Measurements from ENCODE around the gene FNDC8. TPM values are rescaled to one million over a fixed set of nuclear protein-coding genes. Genes with fewer than 3 reads are reported as not detected.

The FNDC8 gene
- total and polyA plus RNA-seq, 7 experiments from 2014 or later = not detected

GRCh38 chr17:35079547-35080423, 41.6 kb upstream of the FNDC8 start:
- Histone ChIP-seq H3K4me3 (ENCODE audit: low read length) (no peak overlapping the region), H3K4me1 (ENCODE audit: control insufficient read depth in 2 of 2, insufficient read depth in 2 of 2, low read length in 2 of 2) (peaks cover 43 to 51% of the 10 kb centered on the region in 2 donors), H3K27me3 (ENCODE audit: control insufficient read depth in 2 of 2, insufficient read depth in 2 of 2, low read length in 2 of 2) (no peaks in the 10 kb centered on the region), H3K27ac (ENCODE audit: low read depth, low read length) (no peak overlapping the region), H3K9me3 (ENCODE audit: control insufficient read depth in 2 of 3, low read length in 3 of 3) (no peaks in the 10 kb centered on the region), H3K36me3 (ENCODE audit: control insufficient read depth in 2 of 3, insufficient read depth in 3 of 3, low read length in 3 of 3) (no peaks in the 10 kb centered on the region)
- H3K4me3 Mint-ChIP-seq = peak overlapping the region in 2 of 10 donors; percentile 14 to 53
- peaks cover 0 to 18% (median 0%) of the 10 kb centered on the region in 5 donors for H3K36me3 Mint-ChIP-seq
- H3K9me3 Mint-ChIP-seq = no peaks in the 10 kb centered on the region
- no peak for DNase-seq
- ChIA-PET CTCF (no interaction called here), POLR2A (interaction anchor here (0.6 to 1.3 kb wide), 3 partner anchors 15 to 113 kb away, joined by 3 to 9 read pairs (median 3); partner anchors contain the start of gene RFFL)
- H3K27me3 Mint-ChIP-seq = no peaks in the 10 kb centered on the region
- intact Hi-C loops (cut with micrococcal nuclease) = no loop called here
- peak overlapping the region in 7 of 9 donors; percentile 1 to 75 (median 32) for H3K27ac Mint-ChIP-seq
- H3K4me1 Mint-ChIP-seq = peaks cover 36 to 81% (median 69%) of the 10 kb centered on the region in 7 donors
- no peak for ATAC-seq

DNA sequence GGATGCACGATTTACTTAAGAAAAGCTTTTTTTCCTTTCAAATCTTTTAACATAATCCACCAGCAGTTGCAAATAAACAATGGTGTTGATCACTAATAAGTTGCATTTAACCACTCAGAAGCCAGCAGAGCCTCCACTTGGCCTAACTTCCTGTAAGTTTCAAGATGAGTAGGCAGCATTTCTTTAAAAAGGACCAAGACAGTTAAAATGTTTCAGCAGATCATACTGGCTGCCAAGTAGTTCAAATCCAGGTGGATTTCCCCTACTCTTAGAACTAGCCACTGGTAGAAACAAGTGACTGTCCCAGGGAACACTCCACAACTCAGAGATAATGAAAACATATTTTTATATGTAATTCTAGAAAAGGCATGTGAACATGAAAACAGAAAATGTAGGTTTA, 40.9 kb upstream of the FNDC8 start:
- Histone ChIP-seq H3K4me3 (ENCODE audit: low read length) (no peak overlapping the region), H3K36me3 (ENCODE audit: control insufficient read depth in 2 of 3, insufficient read depth in 3 of 3, low read length in 3 of 3) (no peaks in the 10 kb centered on the region), H3K27ac (ENCODE audit: low read depth, low read length) (peak overlapping the region; percentile 18), H3K4me1 (ENCODE audit: control insufficient read depth in 2 of 2, insufficient read depth in 2 of 2, low read length in 2 of 2) (peaks cover 36 to 43% of the 10 kb centered on the region in 2 donors), H3K9me3 (ENCODE audit: control insufficient read depth in 2 of 3, low read length in 3 of 3) (no peaks in the 10 kb centered on the region), H3K27me3 (ENCODE audit: control insufficient read depth in 2 of 2, insufficient read depth in 2 of 2, low read length in 2 of 2) (no peaks in the 10 kb centered on the region)
- intact Hi-C loops (cut with micrococcal nuclease) = no loop called here
- Mint-ChIP-seq H3K36me3 (peaks cover 0 to 21% (median 0%) of the 10 kb centered on the region in 5 donors), H3K9me3 (no peaks in the 10 kb centered on the region), H3K27me3 (no peaks in the 10 kb centered on the region), H3K4me3 (peak overlapping the region in 3 of 10 donors; percentile 7 to 53 (median 14)), H3K27ac (peak overlapping the region in 8 of 9 donors; percentile 1 to 75 (median 26)), H3K4me1 (peaks cover 30 to 81% (median 68%) of the 10 kb centered on the region in 7 donors)
- ATAC-seq = no peak
- ChIA-PET POLR2A (interaction anchor here (0.6 to 1.4 kb wide), 5 partner anchors 16 to 112 kb away, joined by 3 to 9 read pairs (median 3); partner anchors contain the start of genes RAD51D and RFFL), CTCF (interaction anchor here (1.3 kb wide), 1 partner anchor 82 kb away, joined by 4 read pairs; no protein-coding TSS in a partner anchor)
- no peak for DNase-seq

DNA sequence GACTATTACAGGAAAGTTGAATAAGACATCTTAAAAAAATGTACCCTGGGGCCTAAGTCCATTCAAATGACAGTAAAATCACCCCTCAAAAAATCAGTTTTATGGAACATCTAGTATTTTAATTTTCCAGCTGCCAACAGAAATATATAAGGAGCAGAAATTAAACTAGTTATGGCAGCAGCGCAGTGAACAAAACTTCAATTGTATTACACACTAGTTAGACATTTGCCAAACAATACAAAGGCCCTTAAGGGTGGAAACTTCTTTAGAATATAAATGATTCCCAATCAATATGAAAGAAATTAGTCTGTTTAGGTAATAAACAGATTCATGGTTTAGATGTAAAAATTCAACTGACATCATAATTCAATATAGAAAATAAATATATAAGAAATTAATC, 39.8 kb upstream of the FNDC8 start:
- peaks cover 39 to 48% of the 10 kb centered on the region in 2 donors for H3K4me1 ChIP-seq (ENCODE audit: control insufficient read depth in 2 of 2, insufficient read depth in 2 of 2, low read length in 2 of 2)
- intact Hi-C loops (cut with micrococcal nuclease) = loop anchor here (1.0 kb wide), 2 partner anchors 8 to 18 kb away; partner anchors contain the start of gene RFFL (in 1 of the 2)

DNA sequence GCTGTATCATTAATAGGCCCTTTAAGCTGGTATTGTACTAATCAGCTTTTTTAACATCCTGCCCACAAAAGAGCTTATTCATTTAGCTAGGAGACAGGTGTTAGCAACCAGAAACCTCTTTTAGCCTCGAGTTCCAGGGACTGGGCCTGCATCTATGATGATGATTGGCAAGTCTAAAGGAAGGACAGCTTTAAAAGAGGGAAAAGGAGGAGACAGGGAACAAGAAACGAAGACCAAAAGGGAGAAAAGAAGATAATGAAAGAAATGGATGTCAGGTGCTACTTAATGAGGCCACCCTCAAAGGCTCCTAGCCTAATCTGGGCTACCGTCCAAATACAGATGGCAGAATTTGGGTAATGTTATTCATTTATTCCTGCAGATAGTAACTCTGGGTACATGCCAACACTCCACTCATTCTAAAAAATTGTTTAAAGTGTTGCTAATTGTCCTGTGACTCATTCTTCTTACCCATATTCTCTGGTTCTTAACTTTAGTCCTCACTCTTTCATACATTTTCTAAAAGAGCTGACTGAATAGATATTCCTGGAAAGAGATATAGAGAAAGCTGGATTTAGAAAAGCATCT, 39.2 kb upstream of the FNDC8 start:
- H3K4me1 Mint-ChIP-seq = peaks cover 41 to 87% (median 80%) of the 10 kb centered on the region in 7 donors
- Histone ChIP-seq H3K27me3 (ENCODE audit: control insufficient read depth in 2 of 2, insufficient read depth in 2 of 2, low read length in 2 of 2) (no peaks in the 10 kb centered on the region), H3K4me3 (ENCODE audit: low read length) (no peak overlapping the region), H3K27ac (ENCODE audit: low read depth, low read length) (peak overlapping the region; percentile 51), H3K36me3 (ENCODE audit: control insufficient read depth in 2 of 3, insufficient read depth in 3 of 3, low read length in 3 of 3) (no peaks in the 10 kb centered on the region), H3K9me3 (ENCODE audit: control insufficient read depth in 2 of 3, low read length in 3 of 3) (no peaks in the 10 kb centered on the region), H3K4me1 (ENCODE audit: control insufficient read depth in 2 of 2, insufficient read depth in 2 of 2, low read length in 2 of 2) (peaks cover 44 to 53% of the 10 kb centered on the region in 2 donors)
- ATAC-seq (peak; percentile 32), DNase-seq (no peak)
- H3K9me3 Mint-ChIP-seq = no peaks in the 10 kb centered on the region
- intact Hi-C loops (cut with micrococcal nuclease) = loop anchor here (1.0 kb wide), 2 partner anchors 9 to 19 kb away; partner anchors contain the start of gene RFFL (in 1 of the 2)
- no peaks in the 10 kb centered on the region for H3K27me3 Mint-ChIP-seq
- H3K27ac Mint-ChIP-seq = peak overlapping the region; percentile 57 to 96 (median 83)
- POLR2A ChIA-PET = interaction anchor here (0.6 to 1.8 kb wide), 8 partner anchors 12 to 101 kb away, joined by 3 to 6 read pairs (median 4); partner anchors contain the start of gene LIG3
- peak overlapping the region; percentile 14 to 87 (median 70) for H3K4me3 Mint-ChIP-seq
- peaks cover 0 to 21% (median 0%) of the 10 kb centered on the region in 5 donors for H3K36me3 Mint-ChIP-seq
- CTCF ChIA-PET = interaction anchor here (1.3 to 1.5 kb wide), 2 partner anchors 18 to 84 kb away, joined by 4 to 9 read pairs; partner anchors contain the start of gene RFFL

More for the DNA sequence above, 39.8 kb upstream of the FNDC8 start:
- no peak for DNase-seq
- POLR2A ChIA-PET = interaction anchor here (0.6 to 1.8 kb wide), 8 partner anchors 11 to 101 kb away, joined by 3 to 6 read pairs (median 4); partner anchors contain the start of genes LIG3 and RAD51D
- CTCF ChIA-PET = interaction anchor here (1.3 kb wide), 1 partner anchor 83 kb away, joined by 4 read pairs; no protein-coding TSS in a partner anchor
- Mint-ChIP-seq H3K4me1 (peaks cover 36 to 87% (median 76%) of the 10 kb centered on the region in 7 donors), H3K36me3 (peaks cover 0 to 21% (median 0%) of the 10 kb centered on the region in 5 donors), H3K27me3 (no peaks in the 10 kb centered on the region), H3K27ac (peak overlapping the region in 7 of 9 donors; percentile 33 to 83 (median 57)), H3K9me3 (no peaks in the 10 kb centered on the region), H3K4me3 (peak overlapping the region in 2 of 10 donors; percentile 14 to 73)
- ATAC-seq = no peak
- Histone ChIP-seq H3K9me3 (ENCODE audit: control insufficient read depth in 2 of 3, low read length in 3 of 3) (no peaks in the 10 kb centered on the region), H3K36me3 (ENCODE audit: control insufficient read depth in 2 of 3, insufficient read depth in 3 of 3, low read length in 3 of 3) (no peaks in the 10 kb centered on the region), H3K27me3 (ENCODE audit: control insufficient read depth in 2 of 2, insufficient read depth in 2 of 2, low read length in 2 of 2) (no peaks in the 10 kb centered on the region), H3K4me3 (ENCODE audit: low read length) (no peak overlapping the region), H3K27ac (ENCODE audit: low read depth, low read length) (no peak overlapping the region)

DNA sequence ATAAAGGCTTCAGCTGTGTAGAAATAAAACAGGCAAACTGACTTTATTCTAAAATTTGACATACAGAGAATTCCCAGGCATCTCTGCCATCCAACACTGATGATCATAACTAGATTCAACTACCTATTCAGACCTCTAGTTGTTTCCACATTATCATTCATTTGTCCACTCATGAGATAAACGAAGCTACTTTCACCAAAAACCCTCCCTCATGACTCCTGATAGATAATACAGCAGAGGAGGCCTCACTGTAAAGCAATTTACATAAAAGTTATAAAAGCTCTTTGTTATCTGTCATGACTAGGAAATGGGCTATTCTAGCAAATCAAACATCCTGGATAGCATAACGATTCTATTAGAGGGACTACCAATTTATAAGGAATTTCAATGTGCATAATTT, 38.3 kb upstream of the FNDC8 start:
- no peaks in the 10 kb centered on the region for H3K9me3 Mint-ChIP-seq
- H3K27ac ChIP-seq (ENCODE audit: low read depth, low read length) = no peak overlapping the region
- CTCF ChIA-PET = interaction anchor here (0.5 to 1.5 kb wide), 3 partner anchors 19 to 104 kb away, joined by 3 to 9 read pairs (median 3); partner anchors contain the start of gene RFFL
- ATAC-seq (no peak), DNase-seq (no peak)
- H3K27ac Mint-ChIP-seq = peak overlapping the region in 8 of 9 donors; percentile 15 to 85 (median 75)
- H3K27me3 Mint-ChIP-seq = no peaks in the 10 kb centered on the region
- no peaks in the 10 kb centered on the region for H3K9me3 ChIP-seq (ENCODE audit: control insufficient read depth in 2 of 3, low read length in 3 of 3)
- H3K4me3 ChIP-seq (ENCODE audit: low read length) = no peak overlapping the region
- POLR2A ChIA-PET = interaction anchor here (1.0 to 1.8 kb wide), 6 partner anchors 13 to 102 kb away, joined by 3 to 6 read pairs (median 4); partner anchors contain the start of gene LIG3
- peaks cover 45 to 87% (median 81%) of the 10 kb centered on the region in 7 donors for H3K4me1 Mint-ChIP-seq
- H3K27me3 ChIP-seq (ENCODE audit: control insufficient read depth in 2 of 2, insufficient read depth in 2 of 2, low read length in 2 of 2) = no peaks in the 10 kb centered on the region
- no peaks in the 10 kb centered on the region for H3K36me3 ChIP-seq (ENCODE audit: control insufficient read depth in 2 of 3, insufficient read depth in 3 of 3, low read length in 3 of 3)
- peaks cover 47 to 61% of the 10 kb centered on the region in 2 donors for H3K4me1 ChIP-seq (ENCODE audit: control insufficient read depth in 2 of 2, insufficient read depth in 2 of 2, low read length in 2 of 2)
- H3K4me3 Mint-ChIP-seq = peak overlapping the region in 5 of 10 donors; percentile 3 to 73 (median 37)
- H3K36me3 Mint-ChIP-seq = peaks cover 0 to 17% (median 0%) of the 10 kb centered on the region in 5 donors
- intact Hi-C loops (cut with micrococcal nuclease) = no loop called here

GRCh38 chr17:35084987-35085386, 36.4 kb upstream of the FNDC8 start:
- H3K9me3 Mint-ChIP-seq = no peaks in the 10 kb centered on the region
- CTCF ChIA-PET = no interaction called here
- Histone ChIP-seq H3K9me3 (ENCODE audit: control insufficient read depth in 2 of 3, low read length in 3 of 3) (no peaks in the 10 kb centered on the region), H3K36me3 (ENCODE audit: control insufficient read depth in 2 of 3, insufficient read depth in 3 of 3, low read length in 3 of 3) (no peaks in the 10 kb centered on the region), H3K4me1 (ENCODE audit: control insufficient read depth in 2 of 2, insufficient read depth in 2 of 2, low read length in 2 of 2) (peaks cover 46 to 54% of the 10 kb centered on the region in 2 donors), H3K4me3 (ENCODE audit: low read length) (no peak overlapping the region), H3K27me3 (ENCODE audit: control insufficient read depth in 2 of 2, insufficient read depth in 2 of 2, low read length in 2 of 2) (no peaks in the 10 kb centered on the region), H3K27ac (ENCODE audit: low read depth, low read length) (no peak overlapping the region)
- peak overlapping the region in 5 of 9 donors; percentile 21 to 95 (median 55) for H3K27ac Mint-ChIP-seq
- DNase-seq (no peak), ATAC-seq (no peak)
- H3K4me1 Mint-ChIP-seq = peaks cover 42 to 81% (median 77%) of the 10 kb centered on the region in 7 donors
- peaks cover 0 to 8% (median 0%) of the 10 kb centered on the region in 5 donors for H3K36me3 Mint-ChIP-seq
- H3K27me3 Mint-ChIP-seq = no peaks in the 10 kb centered on the region
- peak overlapping the region in 1 of 10 donors; percentile 18 for H3K4me3 Mint-ChIP-seq
- POLR2A ChIA-PET = interaction anchor here (1.5 to 3.8 kb wide), 3 partner anchors 10 to 32 kb away, joined by 4 to 14 read pairs (median 7); no protein-coding TSS in a partner anchor
- intact Hi-C loops (cut with micrococcal nuclease) = no loop called here
